ENCODE results near the gene HOXB8. TPM values are rescaled to one million over a fixed set of nuclear protein-coding genes. Genes with fewer than 3 reads are reported as not detected.

Gene HOXB8
- total RNA-seq, 1 experiment from 2014 or later: 45.9 TPM

DNA sequence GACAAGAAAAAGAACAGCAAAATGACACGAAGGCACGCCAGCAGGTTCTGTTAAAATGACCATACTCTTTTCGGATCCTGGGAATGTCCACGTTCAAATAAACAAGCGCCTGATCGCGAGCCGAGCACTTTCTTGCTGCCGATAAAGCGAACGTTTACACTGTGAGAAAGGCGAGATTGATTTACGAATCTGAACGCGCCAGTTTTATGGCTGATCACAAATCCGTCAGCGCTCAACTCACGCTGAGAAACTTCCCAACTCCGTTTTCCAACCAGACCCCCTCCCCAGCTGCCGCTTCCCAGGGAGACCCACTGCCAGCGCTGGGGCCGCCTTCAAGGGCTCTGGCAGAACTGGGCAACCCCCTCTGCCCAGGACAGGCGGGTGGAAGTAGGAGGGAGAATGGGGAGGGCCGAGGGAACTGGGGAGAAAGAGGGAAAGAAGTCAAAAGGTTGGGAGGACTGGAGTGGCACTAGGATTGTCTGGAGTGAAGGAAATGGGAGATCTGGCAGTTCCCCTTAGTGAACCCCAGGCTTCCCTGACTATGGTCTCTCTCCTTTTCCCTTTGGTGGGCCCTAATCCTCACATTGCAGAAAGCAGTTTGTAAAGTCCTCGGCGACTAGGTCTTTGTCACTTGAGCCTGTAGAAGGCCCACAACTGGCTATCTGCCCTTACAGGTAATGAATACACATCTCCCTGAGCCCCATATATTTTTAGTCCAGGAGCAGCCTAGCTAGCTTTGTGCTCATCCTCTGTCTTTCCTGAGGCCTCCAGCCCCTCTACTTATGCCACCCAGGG is 43.9 kb downstream of the HOXB8 start:
- Histone ChIP-seq H3K27me3 (ENCODE audit: control insufficient read depth, insufficient read depth, low read length) (no peaks in the 10 kb centered on the region), H3K4me3 (ENCODE audit: low read depth in 2 of 2, low read length in 2 of 2) (peak overlapping the region; percentile 22 to 99), H3K36me3 (ENCODE audit: control insufficient read depth, insufficient read depth, low read length) (peaks cover 14% of the 10 kb centered on the region), H3K9me3 (ENCODE audit: control insufficient read depth, insufficient read depth, low read depth, low read length) (no peaks in the 10 kb centered on the region), H3K4me1 (ENCODE audit: control insufficient read depth, insufficient read depth, low read length) (peaks cover 99% of the 10 kb centered on the region), H3K27ac (ENCODE audit: low read length) (peak overlapping the region; percentile 97)
- intact Hi-C loops (cut with micrococcal nuclease; ENCODE audit: unreplicated experiment) (no loop called here), in situ Hi-C loops (cut with HindIII; ENCODE audit: low pct_unique_long_range_greater_than_20kb, low sequenced_read_pairs) (no loop called here)
- TF ChIP-seq POLR2AphosphoS5 (IDR thresholded peaks at IDR 0.05; ENCODE audit: low read depth, low read length) (no peak; the same call in 1 of the 2 replicates), SIN3A (IDR thresholded peaks at IDR 0.05; ENCODE audit: borderline replicate concordance, insufficient read depth, low read depth, low read length) (peak; percentile 26; the same call in 1 of the 2 replicates), CTCF (IDR thresholded peaks at IDR 0.05) (no peak), TCF7L2 (IDR thresholded peaks at IDR 0.05; ENCODE audit: low read depth, low read length) (peak; percentile 79)
- TF ChIP-seq, protein P1, sequence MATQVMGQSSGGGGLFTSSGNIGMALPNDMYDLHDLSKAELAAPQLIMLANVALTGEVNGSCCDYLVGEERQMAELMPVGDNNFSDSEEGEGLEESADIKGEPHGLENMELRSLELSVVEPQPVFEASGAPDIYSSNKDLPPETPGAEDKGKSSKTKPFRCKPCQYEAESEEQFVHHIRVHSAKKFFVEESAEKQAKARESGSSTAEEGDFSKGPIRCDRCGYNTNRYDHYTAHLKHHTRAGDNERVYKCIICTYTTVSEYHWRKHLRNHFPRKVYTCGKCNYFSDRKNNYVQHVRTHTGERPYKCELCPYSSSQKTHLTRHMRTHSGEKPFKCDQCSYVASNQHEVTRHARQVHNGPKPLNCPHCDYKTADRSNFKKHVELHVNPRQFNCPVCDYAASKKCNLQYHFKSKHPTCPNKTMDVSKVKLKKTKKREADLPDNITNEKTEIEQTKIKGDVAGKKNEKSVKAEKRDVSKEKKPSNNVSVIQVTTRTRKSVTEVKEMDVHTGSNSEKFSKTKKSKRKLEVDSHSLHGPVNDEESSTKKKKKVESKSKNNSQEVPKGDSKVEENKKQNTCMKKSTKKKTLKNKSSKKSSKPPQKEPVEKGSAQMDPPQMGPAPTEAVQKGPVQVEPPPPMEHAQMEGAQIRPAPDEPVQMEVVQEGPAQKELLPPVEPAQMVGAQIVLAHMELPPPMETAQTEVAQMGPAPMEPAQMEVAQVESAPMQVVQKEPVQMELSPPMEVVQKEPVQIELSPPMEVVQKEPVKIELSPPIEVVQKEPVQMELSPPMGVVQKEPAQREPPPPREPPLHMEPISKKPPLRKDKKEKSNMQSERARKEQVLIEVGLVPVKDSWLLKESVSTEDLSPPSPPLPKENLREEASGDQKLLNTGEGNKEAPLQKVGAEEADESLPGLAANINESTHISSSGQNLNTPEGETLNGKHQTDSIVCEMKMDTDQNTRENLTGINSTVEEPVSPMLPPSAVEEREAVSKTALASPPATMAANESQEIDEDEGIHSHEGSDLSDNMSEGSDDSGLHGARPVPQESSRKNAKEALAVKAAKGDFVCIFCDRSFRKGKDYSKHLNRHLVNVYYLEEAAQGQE (IDR thresholded peaks at IDR 0.05; ENCODE audit: insufficient read depth in 1 of 2, low read depth in 2 of 2, low read length in 1 of 2): no peak
- ATAC-seq (peak; percentile 17; the same call in 1 of the 2 replicates), DNase-seq (ENCODE audit: low read depth, low spot score) (no peak)
- POLR2A ChIA-PET: no interaction called here
- CTCF ChIA-PET: no interaction called here
- TSS peak; percentile 0 for BruUV-seq (replicated peaks)

DNA sequence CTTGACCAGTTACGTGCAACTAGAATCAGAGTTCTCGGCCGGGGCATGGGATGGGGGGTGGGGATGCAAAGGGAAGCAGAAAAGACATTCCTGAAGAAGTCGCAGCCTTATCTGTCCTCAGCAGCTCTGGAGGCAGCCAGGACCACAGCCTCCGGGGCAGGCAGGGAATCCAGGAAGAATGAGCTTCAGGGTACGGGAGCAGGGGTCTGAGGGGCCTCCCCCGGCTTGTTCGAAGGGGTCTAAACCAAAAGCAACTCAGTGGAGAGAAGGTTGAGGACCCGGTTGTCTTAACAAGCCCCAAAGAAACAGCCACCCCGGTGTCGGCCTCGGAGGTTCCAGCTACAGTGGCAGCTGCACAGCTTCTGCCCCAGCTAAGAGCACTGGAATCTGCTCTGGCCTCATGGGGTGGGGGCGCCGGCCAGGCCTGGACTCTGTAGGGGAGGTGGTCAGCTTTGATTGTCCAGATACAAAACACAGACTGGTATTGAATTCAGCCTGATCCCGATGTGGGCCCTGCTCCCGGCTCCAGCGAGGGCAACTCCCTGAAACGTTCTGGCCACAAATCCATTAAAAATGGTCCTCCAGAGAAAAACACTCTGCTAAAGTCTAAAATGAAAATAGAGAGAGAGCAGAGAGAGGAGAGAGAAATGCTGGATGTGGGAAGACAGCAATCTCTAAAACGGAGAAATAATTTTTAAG is 44.6 kb downstream of the HOXB8 start:
- Histone ChIP-seq H3K27me3 (ENCODE audit: control insufficient read depth, insufficient read depth, low read length) (no peaks in the 10 kb centered on the region), H3K9me3 (ENCODE audit: control insufficient read depth, insufficient read depth, low read depth, low read length) (no peaks in the 10 kb centered on the region), H3K4me3 (ENCODE audit: low read depth in 2 of 2, low read length in 2 of 2) (peak overlapping the region; percentile 22 to 99), H3K27ac (ENCODE audit: low read length) (peak overlapping the region; percentile 97), H3K4me1 (ENCODE audit: control insufficient read depth, insufficient read depth, low read length) (peaks cover 99% of the 10 kb centered on the region), H3K36me3 (ENCODE audit: control insufficient read depth, insufficient read depth, low read length) (peaks cover 11% of the 10 kb centered on the region)
- intact Hi-C loops (cut with micrococcal nuclease; ENCODE audit: unreplicated experiment) (no loop called here), in situ Hi-C loops (cut with HindIII; ENCODE audit: low pct_unique_long_range_greater_than_20kb, low sequenced_read_pairs) (no loop called here)
- ChIA-PET POLR2A (interaction anchor here (0.6 to 1.4 kb wide), 2 partner anchors 7 to 10 kb away, joined by 5 to 7 read pairs; no protein-coding TSS in a partner anchor), CTCF (no interaction called here)
- TF ChIP-seq POLR2AphosphoS5 (IDR thresholded peaks at IDR 0.05; ENCODE audit: low read depth, low read length) (no peak; the same call in 1 of the 2 replicates), CTCF (IDR thresholded peaks at IDR 0.05) (no peak), TCF7L2 (IDR thresholded peaks at IDR 0.05; ENCODE audit: low read depth, low read length) (no peak), SIN3A (IDR thresholded peaks at IDR 0.05; ENCODE audit: borderline replicate concordance, insufficient read depth, low read depth, low read length) (no peak; the same call in 1 of the 2 replicates)
- TF ChIP-seq, protein P1 (IDR thresholded peaks at IDR 0.05; ENCODE audit: insufficient read depth in 1 of 2, low read depth in 2 of 2, low read length in 1 of 2): no peak
- BruUV-seq (replicated peaks): no TSS peak
- DNase-seq (ENCODE audit: low read depth, low spot score) (no peak), ATAC-seq (0 out of 2 replicates have a peak, but pooled peaks have one; percentile 2)
